Measurements from ENCODE around the gene RPP25L.

RPP25L gene

GRCh38 chr9:34568774-34569173 lies 43.1 kb downstream of the RPP25L start:
- no peak for DNase-seq (ENCODE audit: low read depth in 2 of 2, low spot score in 1 of 2)

- no peak for DNase-seq (ENCODE audit: low read depth in 2 of 2, low spot score in 1 of 2)
Observed at GRCh38 chr9:34568133-34568532, 43.8 kb downstream of the RPP25L start.

- no peak for DNase-seq (ENCODE audit: low read depth in 2 of 2, low spot score in 1 of 2)
Observed at GRCh38 chr9:34566972-34567371, 44.9 kb downstream of the RPP25L start.

GRCh38 chr9:34566322-34566721 lies 45.6 kb downstream of the RPP25L start:
- DNase-seq (ENCODE audit: low read depth in 2 of 2, low spot score in 1 of 2) = no peak

- no peak for DNase-seq (ENCODE audit: low read depth in 2 of 2, low spot score in 1 of 2)
Observed at GRCh38 chr9:34565856-34566255, 46.0 kb downstream of the RPP25L start.

- DNase-seq (ENCODE audit: low read depth in 2 of 2, low spot score in 1 of 2) = no peak
Observed at GRCh38 chr9:34564617-34565016, 47.3 kb downstream of the RPP25L start.

GRCh38 chr9:34563262-34563661 lies 48.6 kb downstream of the RPP25L start:
- DNase-seq (ENCODE audit: low read depth in 2 of 2, low spot score in 1 of 2) = no peak

GRCh38 chr9:34562135-34562745 lies 49.7 kb downstream of the RPP25L start:
- DNase-seq (ENCODE audit: low read depth in 2 of 2, low spot score in 1 of 2) = no peak

GRCh38 chr9:34560599-34561214 lies 51.2 kb downstream of the RPP25L start:
- DNase-seq (ENCODE audit: low read depth in 2 of 2, low spot score in 1 of 2) = no peak

All from stimulated activated CD8-positive, alpha-beta memory T cell treated with anti-CD3 and anti-CD28 coated beads, Interleukin-4, amount 100 ng/mL, for 1 hour (primary cell).